Type B pancreatic cell (in vitro differentiated cells): ENCODE measurements around the gene GBF1. TPM values are rescaled to one million over a fixed set of nuclear protein-coding genes. Genes with fewer than 3 reads are reported as not detected.

ENCODE experiments used
- DNase-seq: peaks from one replicate; pipeline ENCODE4 v3.0.0; 2021; ENCODE audit warnings: mixed read lengths; ENCODE audit not compliant: unreplicated experiment; ENCODE audit errors: extremely low spot score
- H3K27ac Mint-ChIP-seq: 2 replicates; pipeline ENCODE4 v1.8.0; 2021; ENCODE audit warnings: mild to moderate bottlenecking, mixed read lengths
- H3K27me3 Mint-ChIP-seq: 2 replicates; pipeline ENCODE4 v1.8.0; 2021; ENCODE audit warnings: mixed read lengths
- H3K36me3 Mint-ChIP-seq: 2 replicates; pipeline ENCODE4 v1.8.0; 2021; ENCODE audit warnings: mixed read lengths
- H3K4me1 Mint-ChIP-seq: one replicate; pipeline ENCODE4 v1.8.0; 2021; ENCODE audit warnings: mixed read lengths; ENCODE audit not compliant: unreplicated experiment
- H3K4me3 Mint-ChIP-seq: 2 replicates; pipeline ENCODE4 v1.8.0; 2021; ENCODE audit warnings: mild to moderate bottlenecking, mixed read lengths
- H3K9me3 Mint-ChIP-seq: 2 replicates; pipeline ENCODE4 v1.8.0; 2021; ENCODE audit warnings: mixed read lengths
- CTCF ChIP-seq: fragments of 200-600 bp; sonication (generic); conservative IDR thresholded peaks from 2 replicates; pipeline ENCODE4 v1.5.0; 2021; ENCODE audit warnings: antibody characterized with exemption, mild to moderate bottlenecking
- total RNA-seq: library from RNA; stranded (reverse); gene quantifications from 2 replicates; pipeline ENCODE4 v1.2.1, GENCODE V29; 2021; ENCODE audit warnings: low replicate concordance

Gene GBF1
- total RNA-seq, 1 donor from 2014 or later, result 48.7 TPM

- Mint-ChIP-seq H3K27me3 (peaks cover 35% of the 10 kb centered on the region), H3K9me3 (no peaks in the 10 kb centered on the region), H3K4me3 (peak within 1 kb of the TSS; percentile 95), H3K4me1 (peaks cover 5% of the 10 kb centered on the region), H3K36me3 (no peaks in the 10 kb centered on the region), H3K27ac (peak within 1 kb of the TSS; percentile 98)
- DNase-seq, result peak; percentile 99
- TF ChIP-seq CTCF, result no peak
These were observed 175.6 kb downstream of the GBF1 start, which contains the start of gene FBXL15 for GRCh38 chr10:102420714-102421506. Gene FBXL15 (plus strand): TSS chr10:102420836. CDS start chr10:102421130, 294 bp downstream.

- H3K36me3 Mint-ChIP-seq, result no peaks in the 10 kb centered on the region
- H3K4me3 Mint-ChIP-seq, result peak overlapping the region; percentile 95
- H3K9me3 Mint-ChIP-seq, result no peaks in the 10 kb centered on the region
- no peak for DNase-seq
- H3K27me3 Mint-ChIP-seq, result peaks cover 31% of the 10 kb centered on the region
- no peak for TF ChIP-seq CTCF
- peaks cover 8% of the 10 kb centered on the region for H3K4me1 Mint-ChIP-seq
- no peak overlapping the region for H3K27ac Mint-ChIP-seq
These were observed 176.1 kb downstream of the GBF1 start for GRCh38 chr10:102421507-102421756.

- Mint-ChIP-seq H3K4me3 (peak overlapping the region; percentile 95), H3K4me1 (peaks cover 9% of the 10 kb centered on the region), H3K9me3 (no peaks in the 10 kb centered on the region), H3K27me3 (peaks cover 30% of the 10 kb centered on the region), H3K27ac (peak overlapping the region; percentile 65), H3K36me3 (no peaks in the 10 kb centered on the region)
- TF ChIP-seq CTCF, result no peak
- peak; percentile 71 for DNase-seq
These were observed 176.6 kb downstream of the GBF1 start for GRCh38 chr10:102421757-102422512.

GRCh38 chr10:102422545-102423129 is 177.3 kb downstream of the GBF1 start:
- no peaks in the 10 kb centered on the region for H3K9me3 Mint-ChIP-seq
- no peaks in the 10 kb centered on the region for H3K36me3 Mint-ChIP-seq
- H3K27me3 Mint-ChIP-seq, result peaks cover 23% of the 10 kb centered on the region
- peak; percentile 78 for DNase-seq
- TF ChIP-seq CTCF, result peak; percentile 78
- H3K4me1 Mint-ChIP-seq, result peaks cover 9% of the 10 kb centered on the region
- H3K27ac Mint-ChIP-seq, result peak overlapping the region; percentile 65
- H3K4me3 Mint-ChIP-seq, result peak overlapping the region; percentile 95

- Mint-ChIP-seq H3K9me3 (no peaks in the 10 kb centered on the region), H3K4me3 (peak overlapping the region; percentile 70), H3K4me1 (peaks cover 9% of the 10 kb centered on the region), H3K36me3 (no peaks in the 10 kb centered on the region), H3K27me3 (peaks cover 14% of the 10 kb centered on the region), H3K27ac (no peak overlapping the region)
- DNase-seq, result no peak
- TF ChIP-seq CTCF, result no peak
These were observed 178.1 kb downstream of the GBF1 start for GRCh38 chr10:102423372-102423968.
